NCI-H510A (cell line): ENCODE measurements around the gene APBA1.

Source experiments
- DNase-seq: peaks from one replicate; lab custom pipeline; 2025; lab: John Stamatoyannopoulos, UW

Gene APBA1

DNA sequence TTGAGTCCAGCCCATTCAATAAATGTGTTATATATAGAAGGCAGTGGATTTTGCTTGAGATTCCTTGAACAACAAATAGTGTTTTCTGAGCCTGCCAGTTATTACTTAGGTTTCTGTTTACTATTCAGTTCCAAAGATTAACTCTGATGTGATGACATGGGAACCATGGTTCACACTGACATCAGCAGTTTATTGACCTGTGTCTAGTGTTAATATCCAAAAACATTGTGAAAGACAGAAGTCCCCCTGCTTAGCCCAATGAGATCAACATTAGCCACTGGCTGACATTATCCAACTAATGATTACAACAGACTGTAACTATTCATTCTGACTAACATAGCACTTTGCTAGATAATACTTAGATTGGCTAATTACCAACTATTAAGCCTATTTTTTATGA is 14.9 kb downstream of the APBA1 start:
- no peak for DNase-seq

DNA sequence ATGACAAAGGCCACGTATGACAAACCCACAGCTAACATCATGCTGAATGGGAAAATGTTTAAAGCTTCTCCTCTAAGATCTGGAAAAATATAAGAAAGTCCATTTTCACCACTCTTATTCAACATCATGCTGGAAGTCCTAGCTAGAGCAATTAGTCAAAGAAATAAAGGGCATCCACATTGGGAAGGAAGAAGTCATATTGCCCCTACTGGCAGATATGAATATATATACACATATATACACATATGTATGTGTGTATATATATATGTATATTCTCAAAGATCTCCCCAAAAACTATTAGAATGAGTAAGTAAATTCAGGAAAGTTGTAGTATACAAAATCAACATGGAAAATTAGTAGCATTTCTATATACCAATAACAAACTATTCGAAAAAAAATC is 17.1 kb downstream of the APBA1 start:
- no peak for DNase-seq

DNA sequence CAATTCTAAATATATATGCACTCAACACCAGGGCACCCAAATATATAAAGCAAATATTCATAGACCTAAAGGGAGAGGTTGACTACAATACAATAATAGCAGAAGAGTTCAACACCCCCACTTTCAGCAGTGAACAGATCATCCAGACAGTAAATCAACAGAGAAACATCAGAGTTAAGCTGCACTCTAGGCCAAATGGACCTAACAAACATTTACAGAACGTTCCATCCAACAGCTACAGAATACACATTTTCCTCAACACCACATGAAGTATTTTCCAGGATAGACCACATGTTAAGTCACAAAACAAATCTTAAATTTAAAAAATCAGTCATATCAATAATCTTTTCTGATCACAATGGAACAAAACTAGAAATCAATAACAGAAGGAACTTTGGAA is 18.9 kb downstream of the APBA1 start:
- no peak for DNase-seq

DNA sequence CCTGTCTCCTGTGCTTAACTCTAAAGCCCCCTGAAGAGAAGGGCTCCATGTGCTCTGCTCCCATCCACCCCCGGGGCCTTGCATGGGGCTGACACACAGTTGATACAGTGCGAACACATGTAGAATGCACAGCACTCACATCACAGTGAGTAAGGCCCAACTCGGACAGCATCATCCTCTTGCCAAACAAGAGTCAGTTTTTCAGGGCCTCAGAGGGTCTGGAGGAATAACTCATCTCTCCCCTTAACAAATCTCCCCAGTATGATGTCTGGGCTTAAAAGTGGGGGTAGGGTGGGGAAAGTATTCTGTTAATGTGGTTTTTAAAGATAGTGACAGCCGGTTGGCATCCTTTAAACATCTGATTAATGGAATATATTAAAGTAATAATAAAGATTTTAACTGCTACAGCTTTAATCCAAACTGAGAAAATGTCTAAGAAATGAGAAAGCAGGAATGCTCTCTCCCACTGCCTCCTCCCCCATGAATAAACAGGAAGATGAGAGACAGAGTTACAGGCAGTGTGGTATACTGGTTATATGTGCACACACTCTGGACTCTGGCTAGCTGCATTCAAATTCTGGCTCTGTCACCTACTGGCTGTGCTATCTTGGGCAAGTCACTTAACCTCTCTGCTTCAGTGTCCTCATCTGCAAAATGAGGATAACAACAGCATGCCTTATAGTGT is 22.5 kb downstream of the APBA1 start:
- no peak for DNase-seq

DNA sequence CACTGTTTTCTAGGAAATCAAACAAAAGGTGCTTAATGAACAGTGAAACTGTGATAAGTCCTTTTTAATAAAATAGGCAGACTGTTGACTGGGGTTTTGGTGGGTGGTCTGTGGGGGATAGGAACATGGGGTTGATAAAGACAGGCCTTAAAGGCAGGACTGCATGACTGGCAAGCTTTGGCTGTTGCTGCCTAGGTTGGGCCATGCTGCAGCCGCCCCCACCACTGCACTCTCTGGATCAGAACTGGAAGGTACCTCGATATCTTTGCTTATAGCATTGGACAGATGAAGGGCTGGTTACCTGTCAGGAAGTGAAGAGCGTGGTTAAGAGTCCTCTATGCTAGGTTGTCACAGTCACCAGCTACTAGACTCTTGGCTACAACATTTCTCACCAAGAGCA is 24.4 kb downstream of the APBA1 start:
- DNase-seq = no peak

DNA sequence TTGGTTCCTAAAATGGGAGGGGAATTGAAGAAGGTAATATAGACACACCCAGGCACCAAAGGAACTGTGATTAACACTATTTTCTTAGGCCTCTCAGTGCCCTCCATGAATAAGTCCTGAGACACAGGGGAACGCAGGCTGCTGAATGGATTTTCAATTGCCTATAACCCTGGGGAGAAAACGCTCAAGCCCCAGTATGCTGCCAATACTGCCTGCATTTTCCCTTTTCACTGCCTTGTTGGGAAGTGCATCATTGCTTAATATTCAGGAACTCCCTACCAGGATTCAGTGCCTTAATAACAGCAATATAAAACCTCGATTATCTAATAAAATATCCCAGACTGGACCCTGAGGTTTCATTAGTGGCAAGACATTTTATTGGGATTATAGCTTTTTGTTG is 25.4 kb downstream of the APBA1 start:
- DNase-seq = no peak

DNA sequence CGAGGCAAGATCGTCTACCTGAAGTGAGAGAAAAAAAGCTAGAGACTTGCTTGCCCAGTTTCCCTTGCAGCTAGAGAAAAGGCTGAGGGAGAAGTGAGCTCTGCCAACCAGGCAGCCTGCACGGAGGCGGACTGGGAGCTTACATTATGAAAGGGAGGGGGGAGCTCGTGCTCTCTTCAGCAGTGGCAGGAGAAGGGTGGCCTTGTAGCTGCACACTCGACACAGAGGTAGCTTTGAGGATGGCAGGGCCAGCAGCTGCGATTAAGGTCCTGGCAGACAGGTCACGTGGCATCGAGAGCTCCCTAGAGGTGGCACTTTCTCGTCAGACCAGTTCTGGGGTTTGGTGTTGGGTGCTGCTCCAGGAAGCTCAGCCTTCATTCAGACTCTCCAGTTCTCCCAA is 26.7 kb downstream of the APBA1 start:
- peak; percentile 97 for DNase-seq

DNA sequence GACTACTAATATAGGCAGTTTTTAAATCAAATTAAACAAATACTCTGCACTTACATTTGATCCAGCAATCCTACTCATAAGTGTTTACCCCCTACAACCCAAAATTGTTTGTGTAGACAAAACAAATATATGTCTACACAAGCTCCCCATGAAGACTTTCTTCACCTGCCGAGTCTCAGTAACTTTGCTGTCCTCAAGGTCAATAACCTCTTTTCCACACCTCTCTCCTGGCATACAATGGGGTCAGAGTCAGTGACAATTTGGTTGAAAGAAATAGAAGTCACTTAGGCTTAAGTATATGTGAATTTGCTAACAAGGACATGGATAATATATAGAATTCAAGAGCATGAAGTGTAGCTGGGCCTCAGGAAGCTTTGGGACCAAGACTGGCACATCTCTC is 29.1 kb downstream of the APBA1 start:
- DNase-seq = no peak

DNA sequence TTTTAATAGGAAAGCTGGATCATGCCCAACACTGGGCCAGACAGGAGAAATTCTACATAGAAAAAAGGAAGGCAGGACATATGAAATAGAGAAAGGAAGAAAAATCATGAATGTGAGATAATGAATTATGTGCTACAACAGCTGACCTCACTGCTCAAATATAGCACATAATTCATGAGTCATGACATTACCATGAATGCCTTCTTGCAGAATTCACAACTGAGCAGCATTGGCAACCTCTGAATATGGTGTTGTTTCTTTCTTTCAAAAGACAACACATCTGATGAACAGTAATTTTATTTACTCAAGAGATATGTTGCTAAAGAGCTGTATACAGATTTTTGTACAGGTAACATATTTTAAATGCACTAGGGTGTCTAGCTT is 34.4 kb downstream of the APBA1 start:
- DNase-seq = no peak

DNA sequence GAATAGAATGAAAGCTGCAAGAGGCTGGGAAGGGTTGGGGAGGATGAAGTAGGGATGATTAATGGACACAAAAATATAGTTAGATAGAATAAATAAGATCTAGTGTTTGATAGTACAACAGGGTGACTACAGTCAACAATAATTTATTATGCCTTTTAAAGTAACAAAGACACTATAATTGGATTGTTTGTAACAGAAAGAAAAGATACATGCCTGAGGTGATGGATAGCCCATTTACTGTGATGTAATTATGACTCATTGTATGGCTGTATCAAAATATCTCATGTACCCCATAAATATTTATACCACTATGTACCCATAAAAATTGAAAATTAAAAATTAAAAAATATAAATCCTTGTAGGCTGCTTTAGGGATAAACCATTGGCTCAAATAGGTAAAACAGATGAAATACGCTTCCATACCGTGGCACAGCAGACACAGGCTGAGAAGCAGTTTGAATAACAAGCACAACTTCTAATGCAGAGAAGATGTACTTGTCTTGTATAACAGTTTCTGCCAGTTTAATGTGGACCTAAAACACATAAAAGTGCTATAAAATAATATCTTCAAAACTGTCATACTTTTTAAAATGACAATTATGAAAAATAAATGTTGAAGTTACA is 34.9 kb downstream of the APBA1 start:
- DNase-seq = no peak

DNA sequence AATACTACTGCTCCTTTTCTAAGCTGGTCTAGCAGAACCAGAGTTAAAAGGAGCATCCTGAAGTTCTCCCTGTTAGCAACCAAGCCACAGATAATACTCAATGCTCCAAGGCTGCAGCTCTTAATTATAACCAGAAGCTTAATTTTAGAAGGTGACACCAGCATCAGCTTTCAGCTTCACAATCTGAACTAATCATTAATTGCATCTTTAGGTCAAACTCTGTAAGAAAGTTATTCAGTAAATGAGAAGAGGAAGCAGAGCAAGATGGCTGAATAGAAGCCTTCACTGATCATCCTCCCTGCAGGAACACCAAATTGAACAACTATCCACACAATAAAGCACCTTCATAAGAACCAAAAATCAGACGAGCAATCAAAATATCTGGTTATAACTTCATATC is 38.5 kb downstream of the APBA1 start:
- DNase-seq = no peak

DNA sequence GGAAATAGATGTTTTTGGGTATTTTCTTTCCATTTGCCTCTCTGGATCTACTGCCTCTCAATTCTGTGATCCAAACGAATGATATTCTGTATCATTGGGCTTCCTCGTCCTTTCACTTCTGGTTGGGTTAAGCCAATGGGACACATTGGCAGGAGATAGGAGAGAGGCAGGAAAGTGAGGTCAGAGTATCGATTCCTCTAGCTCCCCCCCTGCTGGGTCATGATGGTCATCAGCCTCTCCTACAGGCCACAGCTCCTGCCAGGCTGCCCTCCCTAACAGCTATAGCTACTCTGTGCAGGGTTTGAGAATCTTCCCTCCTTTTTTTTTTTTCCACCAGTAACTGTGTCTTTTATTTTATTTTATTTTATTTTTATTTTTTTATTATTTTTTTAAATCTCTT is 39.4 kb downstream of the APBA1 start:
- DNase-seq = no peak

DNA sequence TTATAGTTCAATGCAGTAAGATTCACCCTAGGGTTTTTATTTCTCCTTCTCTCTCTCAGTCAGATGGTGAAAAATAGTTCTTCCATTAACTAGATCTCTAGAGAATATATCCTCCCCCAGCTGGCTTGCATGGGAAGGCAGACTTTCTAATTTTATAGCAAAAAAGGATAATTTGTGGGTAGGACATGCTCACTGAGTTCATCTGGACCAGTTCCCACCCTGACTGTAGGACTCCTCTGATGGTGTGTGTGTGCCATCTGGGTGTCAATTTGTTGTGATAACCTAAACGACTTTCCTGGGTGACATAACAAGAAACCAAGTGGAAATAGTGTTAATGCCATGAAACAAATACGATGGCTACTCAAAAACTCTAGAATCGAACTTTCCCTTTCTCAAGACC is 44.9 kb downstream of the APBA1 start:
- no peak for DNase-seq

DNA sequence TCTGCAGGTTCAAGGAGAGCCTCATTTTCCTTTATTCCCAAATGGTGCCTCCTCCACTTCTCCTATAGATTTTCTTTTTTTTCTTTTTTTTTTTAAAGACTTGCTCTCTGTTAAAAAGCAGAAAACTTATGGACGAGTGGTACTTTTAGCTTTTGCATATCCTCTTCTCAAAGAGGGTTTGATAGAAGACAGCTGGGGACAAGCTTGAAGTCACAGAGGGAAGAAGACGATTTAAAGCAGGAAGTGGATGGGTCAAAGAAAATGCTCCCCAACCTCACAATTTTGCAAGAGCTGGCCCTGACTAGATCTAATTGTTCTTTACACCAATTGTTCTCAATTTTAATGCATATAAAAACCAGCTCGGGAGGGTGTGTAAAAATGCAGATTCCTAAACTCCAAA is 48.9 kb downstream of the APBA1 start:
- no peak for DNase-seq

DNA sequence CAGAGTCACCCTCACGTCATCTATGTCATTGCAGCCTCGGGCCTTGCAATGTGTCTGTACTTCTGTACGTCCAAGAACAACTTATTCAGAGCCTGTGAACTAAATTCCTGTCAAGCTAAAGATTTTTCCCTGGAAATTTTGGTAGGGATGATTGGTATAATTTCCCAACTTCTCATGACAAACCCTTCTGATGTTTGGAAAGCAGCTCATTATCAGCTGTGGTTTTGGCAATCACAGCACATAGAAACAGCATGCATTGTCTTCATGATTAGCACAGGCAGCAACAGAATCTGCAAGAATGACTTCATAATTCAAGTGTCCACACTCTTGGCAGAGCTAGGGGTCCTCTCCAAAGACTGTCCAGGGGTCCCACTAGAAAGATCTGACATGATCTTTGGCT is 49.5 kb downstream of the APBA1 start:
- DNase-seq = no peak

DNA sequence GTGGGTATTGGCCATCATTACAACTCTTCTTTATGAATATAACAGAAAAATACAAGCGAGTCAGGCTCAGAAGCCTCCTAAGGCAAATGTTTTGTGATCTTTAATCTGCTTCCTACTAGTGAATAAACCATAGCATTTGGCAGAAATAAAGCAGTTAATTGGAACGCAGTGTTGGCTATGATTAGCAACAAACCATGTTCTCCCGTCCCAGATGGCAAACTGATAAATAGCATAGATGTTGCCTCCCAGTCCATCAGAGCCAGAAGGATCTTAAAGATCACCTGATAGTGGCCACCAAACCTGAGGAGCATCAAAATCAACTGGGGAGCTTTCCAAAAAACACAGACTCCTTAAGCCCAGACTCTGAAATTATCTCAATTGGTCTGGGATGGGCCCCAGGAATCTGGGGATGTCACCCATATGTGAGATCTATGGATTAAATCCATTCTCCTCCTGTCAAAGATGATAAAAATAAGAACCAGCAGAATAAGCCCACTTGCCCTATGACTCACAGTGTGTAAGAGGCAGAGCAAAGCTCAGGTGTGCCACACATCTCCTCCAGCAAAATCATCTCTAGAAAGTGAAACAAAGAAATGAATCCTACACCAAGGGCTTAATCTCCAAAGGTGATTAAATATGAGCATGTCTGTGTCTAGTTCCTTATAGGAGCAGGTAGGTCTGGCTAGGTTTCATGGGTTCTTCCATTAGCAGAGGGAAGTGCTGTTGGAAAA is 50.3 kb downstream of the APBA1 start:
- DNase-seq = no peak

DNA sequence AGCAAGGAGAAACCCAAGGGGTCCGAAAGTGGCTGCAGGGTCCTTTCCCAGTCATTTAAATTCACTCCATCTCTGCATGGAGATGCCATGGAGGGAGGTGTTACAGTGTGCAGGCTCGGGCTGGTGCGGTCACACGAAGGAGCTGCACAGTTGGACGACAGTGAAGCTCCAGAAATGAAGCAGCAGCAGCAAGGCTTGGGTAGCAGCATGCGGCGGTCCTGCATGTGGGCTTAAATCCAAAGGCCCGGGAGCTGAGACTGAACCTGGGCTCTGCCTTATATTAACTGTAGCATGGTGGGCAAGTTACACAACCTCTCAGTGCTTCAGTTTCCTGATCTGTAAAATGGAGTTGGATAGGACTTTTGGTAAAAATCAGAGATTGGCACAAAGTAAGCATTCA is 51.4 kb downstream of the APBA1 start:
- no peak for DNase-seq

DNA sequence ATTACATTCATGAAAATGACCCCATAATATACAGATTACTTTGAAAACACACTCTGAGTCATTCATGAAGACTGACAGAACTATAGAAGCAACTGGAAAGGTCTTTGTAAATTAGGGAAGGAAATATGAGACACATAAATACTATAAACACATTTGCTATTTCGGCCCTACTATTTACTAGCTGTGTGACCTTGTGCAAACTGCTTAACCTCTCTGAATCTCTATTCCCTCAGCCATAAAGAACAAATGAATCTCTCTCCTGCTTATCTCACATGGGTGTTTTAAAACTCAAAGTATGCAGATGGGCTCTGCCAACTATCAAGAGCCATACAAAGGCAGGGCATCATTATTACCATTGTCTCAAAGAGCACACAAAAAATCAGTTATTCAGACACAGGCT is 52.9 kb downstream of the APBA1 start:
- DNase-seq = no peak

DNA sequence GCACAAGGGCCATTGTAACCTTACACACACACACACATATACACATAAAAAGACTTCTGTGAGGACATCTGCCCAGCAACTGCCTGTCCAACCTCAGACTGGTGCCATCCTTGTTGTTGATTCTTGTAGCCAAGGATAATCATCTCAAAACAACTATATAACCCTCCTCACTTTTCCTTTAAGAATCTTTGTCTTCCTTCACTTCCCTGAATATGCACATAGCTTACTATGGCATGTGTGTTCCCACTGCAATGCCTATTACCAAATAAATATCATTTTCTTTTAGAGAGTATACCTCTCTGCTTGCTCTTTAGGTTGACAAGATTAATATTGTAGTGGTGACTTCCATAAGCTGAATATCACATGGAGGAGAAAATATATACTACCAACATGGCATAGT is 55.2 kb downstream of the APBA1 start:
- no peak for DNase-seq

DNA sequence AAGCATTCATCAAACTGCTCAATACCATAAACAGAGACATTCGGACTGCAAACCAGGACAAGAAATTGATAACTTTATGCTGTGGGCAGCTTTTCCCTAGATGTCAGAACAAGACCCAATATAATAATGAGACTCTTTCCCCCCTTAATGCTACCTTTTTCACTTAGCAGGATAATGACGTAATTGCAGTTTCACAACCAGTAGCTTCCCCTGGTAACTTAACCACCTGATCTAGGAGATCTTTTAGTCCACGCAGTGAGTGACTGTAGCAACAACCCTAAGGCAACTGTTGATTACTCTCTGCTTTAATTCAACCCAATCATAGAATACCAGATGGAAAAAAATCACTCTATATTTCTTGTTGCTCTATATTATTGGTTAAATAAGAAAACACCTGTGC is 56.3 kb downstream of the APBA1 start:
- no peak for DNase-seq

DNA sequence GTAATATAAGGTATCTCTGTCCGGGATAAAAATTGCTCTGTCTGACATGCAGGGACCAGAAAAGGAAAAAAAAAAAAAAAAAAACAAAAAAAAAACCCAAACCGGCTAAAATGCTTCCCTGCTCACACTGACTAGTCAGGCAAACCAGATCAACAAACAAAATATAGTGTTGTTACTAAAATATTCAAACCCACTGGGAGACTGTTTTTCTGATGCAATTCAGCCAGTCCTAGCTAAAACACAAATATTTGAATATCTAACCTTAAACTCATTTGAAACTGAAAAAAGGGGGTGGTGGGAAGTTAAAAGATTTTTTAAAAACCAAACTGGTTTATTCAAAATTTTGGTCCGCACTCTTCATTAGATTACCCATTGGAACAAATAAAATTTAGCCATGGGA is 61.0 kb downstream of the APBA1 start:
- DNase-seq = no peak

DNA sequence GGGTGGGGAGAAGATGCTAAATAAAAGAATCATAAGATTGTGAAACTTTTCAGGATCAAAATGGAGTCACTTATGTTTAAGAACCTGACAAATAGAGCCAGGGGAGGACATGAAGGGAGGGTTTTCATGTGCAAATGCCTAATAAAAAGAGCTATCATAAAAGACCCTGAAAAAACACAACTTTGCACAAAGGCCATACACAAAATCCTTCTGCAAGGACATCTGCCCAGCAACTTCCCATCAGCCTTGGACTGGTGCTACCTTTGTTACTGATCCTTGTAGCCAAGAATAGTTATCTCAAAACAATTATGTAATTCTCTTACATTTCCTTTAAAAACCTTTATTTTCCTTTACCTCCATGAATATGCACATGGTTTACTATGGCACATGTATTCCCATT is 63.0 kb downstream of the APBA1 start:
- DNase-seq = no peak

DNA sequence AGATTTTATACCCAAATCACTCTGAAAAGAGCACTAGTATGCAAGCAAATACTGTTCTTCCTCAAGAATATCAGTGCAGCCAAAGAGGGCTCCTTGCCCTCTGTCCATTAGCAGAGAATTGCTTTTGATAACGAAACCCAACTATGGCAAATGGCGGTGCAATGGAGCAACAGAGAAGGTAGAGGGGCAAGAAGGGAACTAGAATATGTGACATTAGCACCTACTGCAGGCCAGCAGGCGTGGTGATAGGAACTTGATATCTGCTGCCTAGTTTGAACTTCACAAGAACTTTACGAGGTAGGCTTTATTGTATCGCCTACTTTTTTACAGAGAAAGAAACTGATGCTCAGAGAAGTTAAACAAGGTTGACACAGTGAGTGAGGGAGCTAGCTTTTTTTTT is 66.1 kb downstream of the APBA1 start:
- DNase-seq = no peak

DNA sequence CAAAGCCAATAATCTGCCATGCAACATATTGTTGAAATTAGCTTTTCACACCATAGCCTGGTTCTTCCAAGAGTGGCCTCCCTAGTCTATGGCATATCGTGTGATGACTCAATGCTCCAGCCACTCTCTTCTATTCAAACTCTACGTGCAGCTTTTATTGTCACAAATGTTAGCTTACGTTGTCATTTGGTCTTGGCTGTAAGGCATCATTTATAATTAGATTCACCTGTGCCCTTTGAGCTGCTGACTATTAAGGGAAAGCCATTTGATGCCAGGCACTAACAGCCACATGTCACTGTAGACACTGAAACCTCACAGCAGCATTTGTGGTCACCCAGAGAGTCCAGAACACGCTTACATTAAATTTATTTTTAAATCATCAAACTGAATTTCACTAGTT is 66.8 kb downstream of the APBA1 start:
- DNase-seq = no peak
